Left lung (tissue), 10 donors: ENCODE measurements around the gene PSME2. TPM values are rescaled to one million over a fixed set of nuclear protein-coding genes. Genes with fewer than 3 reads are reported as not detected.
"Not testable (repeated sequence)": the region's sequence is repeated elsewhere in the genome, so short reads cannot be mapped to it uniquely, and the experiment has no call there.

Source experiments
- ATAC-seq: fragments of 200-7000 bp; cut with Tn5 transposase; one replicate; pipeline ENCODE4 v1.9.1; 2020; ENCODE audit warnings: moderate library complexity
- DNase-seq, 4 donors: peaks; one replicate each; pipeline ENCODE4 v3.0.0-alpha.2; 2013 to 2020
- H3K27ac ChIP-seq, 2 donors: fragments of 200-600 bp; sonication (generic) in 1 of 2; one replicate each; pipeline versions ENCODE4 v1.5.0 to v1.8.0; 2020 to 2021
- H3K27me3 ChIP-seq, 2 donors: fragments of 200-600 bp; sonication (generic) in 1 of 2; one replicate each; pipeline versions ENCODE4 v1.5.0 to v1.8.0; 2020 to 2021
- H3K36me3 ChIP-seq, 2 donors: fragments of 200-600 bp; sonication (generic) in 1 of 2; one replicate each; pipeline versions ENCODE4 v1.5.0 to v1.8.0; 2020 to 2021
- H3K4me1 ChIP-seq, 2 donors: fragments of 200-600 bp; one replicate each; pipeline ENCODE4 v1.8.0; 2021
- H3K4me3 ChIP-seq, 2 donors: fragments of 200-600 bp; sonication (generic) in 1 of 2; one replicate each; pipeline versions ENCODE4 v1.5.0 to v1.8.0; 2020 to 2021; ENCODE audit warnings: mild to moderate bottlenecking in 1 of 2
- H3K9me3 ChIP-seq, 2 donors: fragments of 200-600 bp; sonication (generic) in 1 of 2; one replicate each; pipeline versions ENCODE4 v1.5.0 to v1.8.0; 2020 to 2021
- CTCF ChIP-seq, 2 donors: fragments of 200-600 bp; sonication (generic) in 1 of 2; IDR thresholded peaks; one replicate each; pipeline versions ENCODE4 v1.5.0 to v1.8.0; 2021; ENCODE audit warnings: antibody characterized with exemption in 2 of 2
- intact Hi-C, 2 donors: fragments of 100-400 bp; cut with DNase I; formaldehyde crosslinking; loops; one replicate each; pipeline versions ENCODE4 v1.11.2 to v1.14.2; 2022
- polyA plus RNA-seq, 6 donors: library from polyadenylated mRNA; unstranded; fragments of 120-200 nt; gene quantifications; one replicate each; pipeline ENCODE4 v1.2.1, GENCODE V29; 2013; ENCODE audit not compliant: insufficient read length in 6 of 6
- total RNA-seq, 2 donors: library from RNA; stranded (reverse); fragmentation: NEBNext Ultra II Directional; extraction: Animal tissue kit (Norgen Biotek cat#: 25700); gene quantifications; one replicate each; pipeline ENCODE4 v1.2.1, GENCODE V29; 2021
- donor health status: DM: no; HTN: yes; CAD: no.
- donor health status: DM: no; HTN: no; CAD: no.

Gene PSME2
- total and polyA plus RNA-seq, 8 donors = 126 to 224 (median 159) TPM

DNA sequence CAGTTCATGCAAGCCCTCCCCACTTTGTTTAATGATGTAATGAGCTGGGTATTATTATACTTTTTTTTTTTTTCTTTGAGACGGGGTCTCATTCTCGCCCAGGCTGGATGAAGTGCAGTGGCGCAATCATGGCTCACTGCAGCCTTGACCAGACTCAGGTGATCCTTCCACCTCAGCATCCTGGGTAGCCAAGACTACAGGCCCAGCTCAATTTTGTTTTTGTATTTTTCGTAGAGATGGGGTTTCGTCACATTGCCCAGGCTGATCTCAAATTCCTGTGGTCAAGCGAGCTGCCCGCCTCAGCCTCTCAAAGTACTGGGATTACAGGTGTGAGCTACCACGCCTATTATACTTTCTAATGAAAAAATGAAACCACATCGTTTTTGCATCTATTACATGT lies 36.4 kb downstream of the PSME2 start:
- Histone ChIP-seq H3K36me3 (no peaks in the 10 kb centered on the region), H3K4me3 (no peak overlapping the region), H3K27me3 (no peaks in the 10 kb centered on the region), H3K4me1 (peaks cover 0 to 22% of the 10 kb centered on the region in 2 donors), H3K27ac (peak overlapping the region in 1 of 2 donors; percentile 19), H3K9me3 (no peaks in the 10 kb centered on the region)
- ATAC-seq (no peak), DNase-seq (peak in 1 of 4 donors; percentile 19)
- intact Hi-C loops = no loop called here
- no peak for TF ChIP-seq CTCF (IDR thresholded peaks at IDR 0.05)

DNA sequence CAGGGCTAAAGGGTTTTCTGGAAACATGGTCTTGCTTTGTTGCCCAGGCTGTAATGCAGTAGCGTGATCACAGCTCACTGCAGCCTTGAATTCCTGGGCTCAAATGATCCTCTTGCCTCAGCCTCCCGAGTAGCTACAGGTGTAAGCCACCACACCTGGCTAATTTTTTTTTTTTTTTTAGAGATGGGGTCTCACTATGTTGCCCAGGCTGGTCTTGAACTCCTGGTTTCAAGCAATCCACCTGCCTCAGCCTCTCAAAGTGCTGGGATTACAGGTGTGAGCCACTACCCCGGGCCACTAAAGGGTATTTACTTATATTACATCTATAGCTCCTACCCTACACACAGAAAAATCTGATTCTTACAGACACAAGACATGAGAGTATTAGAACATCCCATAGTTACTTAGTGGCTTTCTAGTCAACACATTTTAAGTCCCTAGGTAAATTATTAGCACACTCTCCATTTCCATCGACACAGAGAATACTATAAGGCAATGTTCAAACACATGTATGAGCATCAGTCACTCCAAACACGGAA lies 38.0 kb downstream of the PSME2 start:
- Histone ChIP-seq H3K36me3 (peaks cover 0 to 8% of the 10 kb centered on the region in 2 donors), H3K27me3 (no peaks in the 10 kb centered on the region), H3K4me1 (peaks cover 0 to 19% of the 10 kb centered on the region in 2 donors), H3K9me3 (no peaks in the 10 kb centered on the region), H3K4me3 (no peak overlapping the region), H3K27ac (peak overlapping the region; percentile 55 to 56)
- TF ChIP-seq CTCF (IDR thresholded peaks at IDR 0.05) = no peak
- DNase-seq (no peak), ATAC-seq (no peak)
- intact Hi-C loops = no loop called here

- no peaks in the 10 kb centered on the region for H3K9me3 ChIP-seq
- intact Hi-C loops = no loop called here
- no peak for DNase-seq
- peaks cover 0 to 21% of the 10 kb centered on the region in 2 donors for H3K36me3 ChIP-seq
- no peaks in the 10 kb centered on the region for H3K27me3 ChIP-seq
- no peak for ATAC-seq
- TF ChIP-seq CTCF (IDR thresholded peaks at IDR 0.05) = no peak
- H3K4me3 ChIP-seq = no peak overlapping the region
- H3K27ac ChIP-seq = no peak overlapping the region
- peaks cover 0 to 16% of the 10 kb centered on the region in 2 donors for H3K4me1 ChIP-seq
Observed at GRCh38 chr14:24106672-24107271, 39.6 kb downstream of the PSME2 start.

DNA sequence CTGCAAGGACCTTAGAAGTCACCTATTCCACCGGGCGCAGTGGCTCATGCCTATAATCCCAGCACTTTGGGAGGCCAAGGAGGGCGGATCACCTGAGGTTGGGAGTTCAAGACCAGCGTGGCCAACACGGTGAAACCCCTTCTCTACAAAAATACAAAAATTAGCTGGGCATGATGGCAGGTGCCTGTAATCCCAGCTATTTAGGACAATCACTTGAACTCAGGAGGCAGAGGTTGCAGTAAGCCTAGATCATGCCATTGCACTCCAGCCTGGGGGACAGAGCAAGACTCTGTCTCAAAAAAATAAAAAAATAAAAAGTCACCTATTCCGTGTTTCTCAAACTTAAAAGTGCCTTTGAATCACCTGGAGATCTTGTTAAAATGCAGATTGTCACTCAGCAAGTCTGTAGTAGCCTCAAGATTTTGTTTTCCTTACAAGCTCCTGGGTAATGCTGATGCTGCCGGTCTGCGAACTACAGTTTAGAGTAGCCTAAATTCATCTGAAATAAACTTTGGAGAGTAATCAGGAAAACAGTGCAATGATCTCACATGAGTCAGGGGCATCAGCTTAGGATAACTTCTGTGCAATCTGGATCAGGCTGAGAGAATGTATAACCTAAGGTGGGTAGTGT lies 40.7 kb downstream of the PSME2 start:
- H3K4me3 ChIP-seq, intact Hi-C loops, H3K27me3 ChIP-seq, H3K27ac ChIP-seq, ATAC-seq, H3K9me3 ChIP-seq: not testable (repeated sequence)
- Histone ChIP-seq H3K4me1 (peaks cover 0 to 16% of the 10 kb centered on the region in 2 donors), H3K36me3 (peaks cover 0 to 31% of the 10 kb centered on the region in 2 donors)
- DNase-seq = peak in 1 of 4 donors; percentile 18

GRCh38 chr14:24103451-24103850 lies 43.0 kb downstream of the PSME2 start:
- H3K36me3 ChIP-seq = peaks cover 0 to 54% of the 10 kb centered on the region in 2 donors
- TF ChIP-seq CTCF (IDR thresholded peaks at IDR 0.05) = no peak
- H3K4me1 ChIP-seq = peaks cover 0 to 20% of the 10 kb centered on the region in 2 donors
- H3K27ac ChIP-seq = no peak overlapping the region
- no peaks in the 10 kb centered on the region for H3K9me3 ChIP-seq
- DNase-seq (peak in 1 of 4 donors; percentile 35), ATAC-seq (no peak)
- intact Hi-C loops = no loop called here
- H3K27me3 ChIP-seq = no peaks in the 10 kb centered on the region
- no peak overlapping the region for H3K4me3 ChIP-seq
